Left colon (tissue), 2 donors: ENCODE results near the gene PDE1A. TPM values are rescaled to one million over a fixed set of nuclear protein-coding genes. Genes with fewer than 3 reads are reported as not detected.
A peak's percentile ranks its signal among the peaks of the same experiment; 100 is the strongest.

ENCODE experiments used
- ATAC-seq: fragments of 200-7000 bp; cut with Tn5 transposase; one replicate; pipeline ENCODE4 v1.9.1; 2020; ENCODE audit warnings: mild to moderate bottlenecking, moderate library complexity
- DNase-seq, 2 donors: peaks; one replicate each; pipeline ENCODE4 v3.0.0-alpha.2; 2020
- intact Hi-C, 2 donors: fragments of 100-400 bp; cut with DNase I in 1 of 2; cut with micrococcal nuclease in 1 of 2; formaldehyde crosslinking; loops; one replicate each; pipeline versions ENCODE4 v1.11.2 to v1.14.0; 2022; cut with DNase I, micrococcal nuclease
- total RNA-seq, 2 donors: library from RNA; stranded (reverse); fragmentation: NEBNext Ultra II Directional; extraction: Animal tissue kit (Norgen Biotek cat#: 25700); gene quantifications; one replicate each; pipeline ENCODE4 v1.2.1, GENCODE V29; 2021
- donor health status: DM: no; HTN: no; CAD: no.
- donor health status: DM: yes; HTN: yes; CAD: no.

The PDE1A gene
- total RNA-seq, 2 donors from 2014 or later = 2.2 to 4.0 TPM

- no peak for ATAC-seq
- intact Hi-C loops = no loop called here
- DNase-seq = no peak
Measured at GRCh38 chr2:182241936-182242335, 184.9 kb downstream of the PDE1A start.

- intact Hi-C loops = no loop called here
- ATAC-seq = peak; percentile 98
Measured at GRCh38 chr2:182240862-182241371, 185.9 kb downstream of the PDE1A start.

GRCh38 chr2:182230561-182230960, 196.3 kb downstream of the PDE1A start:
- intact Hi-C loops = no loop called here
- ATAC-seq = no peak
- no peak for DNase-seq

More at GRCh38 chr2:182240862-182241371, 185.9 kb downstream of the PDE1A start:
- peak; percentile 31 to 60 for DNase-seq

GRCh38 chr2:182229297-182229696, 197.5 kb downstream of the PDE1A start:
- intact Hi-C loops = no loop called here
- DNase-seq (no peak), ATAC-seq (no peak)

- DNase-seq (no peak), ATAC-seq (no peak)
- intact Hi-C loops = no loop called here
Measured at GRCh38 chr2:182228741-182229140, 198.1 kb downstream of the PDE1A start.

- DNase-seq (no peak), ATAC-seq (no peak)
- intact Hi-C loops = no loop called here
Measured at GRCh38 chr2:182228073-182228473, 198.8 kb downstream of the PDE1A start.

- intact Hi-C loops = no loop called here
- DNase-seq (no peak), ATAC-seq (no peak)
Measured at GRCh38 chr2:182226807-182227206, 200.0 kb downstream of the PDE1A start.

GRCh38 chr2:182224669-182225068, 202.2 kb downstream of the PDE1A start:
- no peak for ATAC-seq
- no peak for DNase-seq
- intact Hi-C loops = no loop called here

- DNase-seq (no peak), ATAC-seq (no peak)
- intact Hi-C loops = no loop called here
Measured at GRCh38 chr2:182220998-182221397, 205.8 kb downstream of the PDE1A start.

- ATAC-seq = no peak
- intact Hi-C loops = no loop called here
Measured at GRCh38 chr2:182220335-182220734, 206.5 kb downstream of the PDE1A start.

GRCh38 chr2:182210669-182211068, 216.2 kb downstream of the PDE1A start:
- no peak for ATAC-seq
- intact Hi-C loops = no loop called here
- DNase-seq = no peak

More at GRCh38 chr2:182220335-182220734, 206.5 kb downstream of the PDE1A start:
- DNase-seq = no peak

GRCh38 chr2:182208421-182208820, 218.4 kb downstream of the PDE1A start:
- ATAC-seq (no peak), DNase-seq (no peak)
- intact Hi-C loops = no loop called here

- no peak for DNase-seq
- intact Hi-C loops = no loop called here
- ATAC-seq = no peak
Measured at GRCh38 chr2:182207049-182207746, 219.6 kb downstream of the PDE1A start.

- peak; percentile 84 for ATAC-seq
- intact Hi-C loops = no loop called here
- no peak for DNase-seq
Measured at GRCh38 chr2:182197529-182197928, 229.3 kb downstream of the PDE1A start.

- intact Hi-C loops = no loop called here
- DNase-seq (no peak), ATAC-seq (no peak)
Measured at GRCh38 chr2:182193291-182193690, 233.5 kb downstream of the PDE1A start.

GRCh38 chr2:182191061-182191460, 235.8 kb downstream of the PDE1A start:
- DNase-seq (no peak), ATAC-seq (no peak)
- intact Hi-C loops = no loop called here

- intact Hi-C loops = loop anchor here (2.0 to 10.0 kb wide), 2 partner anchors 464 to 468 kb away; no protein-coding TSS in a partner anchor
- DNase-seq (no peak), ATAC-seq (no peak)
Measured at GRCh38 chr2:182187130-182187529, 239.7 kb downstream of the PDE1A start.

GRCh38 chr2:182186132-182186735, 240.6 kb downstream of the PDE1A start:
- ATAC-seq (peak; percentile 27), DNase-seq (no peak)
- intact Hi-C loops = loop anchor here (2.0 to 10.0 kb wide), 2 partner anchors 465 to 469 kb away; no protein-coding TSS in a partner anchor

- intact Hi-C loops = loop anchor here in 1 of 2 donors (10.0 kb wide), 1 partner anchor 472 kb away; no protein-coding TSS in a partner anchor
- DNase-seq = no peak
- no peak for ATAC-seq
Measured at GRCh38 chr2:182182436-182182835, 244.4 kb downstream of the PDE1A start.

GRCh38 chr2:182181381-182181780, 245.5 kb downstream of the PDE1A start:
- intact Hi-C loops = loop anchor here in 1 of 2 donors (10.0 kb wide), 1 partner anchor 473 kb away; no protein-coding TSS in a partner anchor
- ATAC-seq (no peak), DNase-seq (no peak)
